ENCODE data around the gene NALCN. TPM values are rescaled to one million over a fixed set of nuclear protein-coding genes. Genes with fewer than 3 reads are reported as not detected.

NALCN gene
- polyA plus RNA-seq, 3 donors, result not detected

- Histone ChIP-seq H3K27me3 (ENCODE audit: control insufficient read depth in 2 of 2, insufficient read depth in 2 of 2, low read length in 2 of 2) (peaks cover 5 to 15% of the 10 kb centered on the region in 2 donors), H3K4me1 (ENCODE audit: control insufficient read depth in 1 of 2, insufficient read depth in 2 of 2, low read length in 2 of 2) (no peaks in the 10 kb centered on the region), H3K4me3 (replicated peaks in 1 of 3; ENCODE audit: low read depth in 2 of 3, low read length in 3 of 3) (no peak overlapping the region)
Observed at GRCh38 chr13:101450749-101451130, 34.4 kb upstream of the NALCN start.

GRCh38 chr13:101449790-101450748, 33.8 kb upstream of the NALCN start:
- Histone ChIP-seq H3K79me2 (ENCODE audit: insufficient read depth, low read length) (no peaks in the 10 kb centered on the region), H2AFZ (ENCODE audit: insufficient read depth, low read depth, low read length, poor library complexity, severe bottlenecking) (no peak overlapping the region), H3K36me3 (replicated peaks in 1 of 2; ENCODE audit: control insufficient read depth in 1 of 2, insufficient read depth in 2 of 2, low read length in 2 of 2) (no peaks in the 10 kb centered on the region), H4K20me1 (ENCODE audit: insufficient read depth, low read length) (no peaks in the 10 kb centered on the region), H3K4me2 (replicated peaks; ENCODE audit: extremely low read depth, low read length, poor library complexity, severe bottlenecking) (no peak overlapping the region), H3K9me3 (replicated peaks in 1 of 2; ENCODE audit: control insufficient read depth in 1 of 2, insufficient read depth in 1 of 2, low read length in 2 of 2) (no peaks in the 10 kb centered on the region), H3K4me1 (ENCODE audit: control insufficient read depth in 1 of 2, insufficient read depth in 2 of 2, low read length in 2 of 2) (no peaks in the 10 kb centered on the region), H3K27me3 (ENCODE audit: control insufficient read depth in 2 of 2, insufficient read depth in 2 of 2, low read length in 2 of 2) (peaks cover 5 to 15% of the 10 kb centered on the region in 2 donors), H3K9ac (ENCODE audit: insufficient read depth, low read length, poor library complexity, severe bottlenecking) (no peak overlapping the region), H3K4me3 (replicated peaks in 1 of 3; ENCODE audit: low read depth in 2 of 3, low read length in 3 of 3) (no peak overlapping the region), H3K27ac (ENCODE audit: low read depth in 1 of 2, low read length in 2 of 2) (no peak overlapping the region)
- WGBS (ENCODE audit: insufficient coverage), result no CpG with 5 or more reads among the region's 5 CpGs
- no peak overlapping the region for H3K4me3 Mint-ChIP-seq
- DNase-seq, result no peak
- peaks cover 8 to 16% (median 14%) of the 10 kb centered on the region in 3 donors for H3K27me3 Mint-ChIP-seq (ENCODE audit: low read depth in 3 of 3)
- H3K36me3 Mint-ChIP-seq, result no peaks in the 10 kb centered on the region
- TF ChIP-seq CTCF (IDR thresholded peaks at IDR 0.05), result no peak
- no peaks in the 10 kb centered on the region for H3K4me1 Mint-ChIP-seq
- intact Hi-C loops (cut with micrococcal nuclease), result no loop called here
- H3K9me3 Mint-ChIP-seq, result peaks cover 0 to 3% (median 0%) of the 10 kb centered on the region in 7 donors
- no peak overlapping the region for H3K27ac Mint-ChIP-seq

More at GRCh38 chr13:101450749-101451130, 34.4 kb upstream of the NALCN start:
- 84% methylated on average over 2 of the region's 2 CpGs for WGBS (ENCODE audit: insufficient coverage)
- no peaks in the 10 kb centered on the region for H3K36me3 ChIP-seq (replicated peaks in 1 of 2; ENCODE audit: control insufficient read depth in 1 of 2, insufficient read depth in 2 of 2, low read length in 2 of 2)
- Mint-ChIP-seq H3K4me1 (no peaks in the 10 kb centered on the region), H3K27me3 (ENCODE audit: low read depth in 3 of 3) (peaks cover 8 to 16% (median 14%) of the 10 kb centered on the region in 3 donors), H3K36me3 (no peaks in the 10 kb centered on the region), H3K4me3 (no peak overlapping the region), H3K9me3 (peaks cover 0 to 3% (median 0%) of the 10 kb centered on the region in 7 donors), H3K27ac (no peak overlapping the region)
- no peak for DNase-seq
- no peak overlapping the region for H3K27ac ChIP-seq (ENCODE audit: low read depth in 1 of 2, low read length in 2 of 2)
- H3K9ac ChIP-seq (ENCODE audit: insufficient read depth, low read length, poor library complexity, severe bottlenecking), result no peak overlapping the region
- no peaks in the 10 kb centered on the region for H3K9me3 ChIP-seq (replicated peaks in 1 of 2; ENCODE audit: control insufficient read depth in 1 of 2, insufficient read depth in 1 of 2, low read length in 2 of 2)
- intact Hi-C loops (cut with micrococcal nuclease), result no loop called here
- no peak overlapping the region for H2AFZ ChIP-seq (ENCODE audit: insufficient read depth, low read depth, low read length, poor library complexity, severe bottlenecking)
- no peaks in the 10 kb centered on the region for H3K79me2 ChIP-seq (ENCODE audit: insufficient read depth, low read length)
- TF ChIP-seq CTCF (IDR thresholded peaks at IDR 0.05), result no peak
- no peaks in the 10 kb centered on the region for H4K20me1 ChIP-seq (ENCODE audit: insufficient read depth, low read length)
- H3K4me2 ChIP-seq (replicated peaks; ENCODE audit: extremely low read depth, low read length, poor library complexity, severe bottlenecking), result no peak overlapping the region

All from CD14-positive monocyte (primary cell).